ENCODE results near the gene PRKG1.
A peak's percentile ranks its signal among the peaks of the same experiment; 100 is the strongest.
"Not testable (repeated sequence)": the region's sequence is repeated elsewhere in the genome, so short reads cannot be mapped to it uniquely, and the experiment has no call there.

PRKG1 gene

GRCh38 chr10:51687296-51687695 is 613.0 kb downstream of the PRKG1 start:
- no peaks in the 10 kb centered on the region for H3K4me1 Mint-ChIP-seq
- no peak overlapping the region for H3K27ac Mint-ChIP-seq
- ATAC-seq (no peak), DNase-seq (no peak)
- peaks cover 9% of the 10 kb centered on the region for H3K27me3 Mint-ChIP-seq
- H3K9me3 Mint-ChIP-seq, result peaks cover 8 to 21% of the 10 kb centered on the region in 2 donors
- no peak overlapping the region for H3K4me3 Mint-ChIP-seq

- not testable (repeated sequence) for H3K4me3 Mint-ChIP-seq, H3K27me3 Mint-ChIP-seq, ATAC-seq, H3K4me1 Mint-ChIP-seq, H3K27ac Mint-ChIP-seq, DNase-seq
- H3K9me3 Mint-ChIP-seq, result peaks cover 8 to 21% of the 10 kb centered on the region in 2 donors
Measured at GRCh38 chr10:51688826-51689225, 614.5 kb downstream of the PRKG1 start.

GRCh38 chr10:51689536-51689935 is 615.2 kb downstream of the PRKG1 start:
- Mint-ChIP-seq H3K4me1 (no peaks in the 10 kb centered on the region), H3K27ac (no peak overlapping the region), H3K27me3 (peaks cover 9% of the 10 kb centered on the region), H3K9me3 (peaks cover 8 to 21% of the 10 kb centered on the region in 2 donors), H3K4me3 (no peak overlapping the region)
- DNase-seq (no peak), ATAC-seq (no peak)

- Mint-ChIP-seq H3K27me3 (peaks cover 5% of the 10 kb centered on the region), H3K4me1 (peaks cover 15% of the 10 kb centered on the region), H3K9me3 (peaks cover 8 to 21% of the 10 kb centered on the region in 2 donors), H3K27ac (no peak overlapping the region), H3K4me3 (no peak overlapping the region)
- ATAC-seq (no peak), DNase-seq (no peak)
Measured at GRCh38 chr10:51691135-51691534, 616.8 kb downstream of the PRKG1 start.

- Mint-ChIP-seq H3K4me1 (peaks cover 38% of the 10 kb centered on the region), H3K27me3 (no peaks in the 10 kb centered on the region), H3K27ac (no peak overlapping the region), H3K4me3 (no peak overlapping the region), H3K9me3 (peaks cover 7 to 13% of the 10 kb centered on the region in 2 donors)
- DNase-seq (no peak), ATAC-seq (no peak)
Measured at GRCh38 chr10:51694086-51694768, 619.9 kb downstream of the PRKG1 start.

GRCh38 chr10:51696251-51696650 is 622.0 kb downstream of the PRKG1 start:
- no peak for ATAC-seq
- Mint-ChIP-seq H3K4me3 (peak overlapping the region; percentile 21 to 98), H3K27ac (peak overlapping the region in 1 of 2 donors; percentile 36), H3K4me1 (peaks cover 38% of the 10 kb centered on the region), H3K9me3 (no peaks in the 10 kb centered on the region), H3K27me3 (no peaks in the 10 kb centered on the region)
- DNase-seq, result no peak

GRCh38 chr10:51698473-51699063 is 624.3 kb downstream of the PRKG1 start:
- peaks cover 38% of the 10 kb centered on the region for H3K4me1 Mint-ChIP-seq
- no peak for ATAC-seq

GRCh38 chr10:51699145-51699474 is 624.8 kb downstream of the PRKG1 start:
- H3K4me1 Mint-ChIP-seq, result peaks cover 38% of the 10 kb centered on the region
- DNase-seq (no peak), ATAC-seq (peak; percentile 46)
- no peaks in the 10 kb centered on the region for H3K27me3 Mint-ChIP-seq
- H3K4me3 Mint-ChIP-seq, result peak overlapping the region; percentile 98
- H3K9me3 Mint-ChIP-seq, result no peaks in the 10 kb centered on the region
- peak overlapping the region; percentile 100 for H3K27ac Mint-ChIP-seq

More at GRCh38 chr10:51698473-51699063, 624.3 kb downstream of the PRKG1 start:
- no peak for DNase-seq
- Mint-ChIP-seq H3K27me3 (no peaks in the 10 kb centered on the region), H3K4me3 (peak overlapping the region; percentile 98), H3K9me3 (no peaks in the 10 kb centered on the region), H3K27ac (peak overlapping the region; percentile 100)

- no peaks in the 10 kb centered on the region for H3K9me3 Mint-ChIP-seq
- ATAC-seq (peak; percentile 91), DNase-seq (peak; percentile 85 to 92)
- H3K4me3 Mint-ChIP-seq, result peak within 1 kb of the TSS; percentile 98
- peak within 1 kb of the TSS; percentile 100 for H3K27ac Mint-ChIP-seq
- H3K4me1 Mint-ChIP-seq, result peaks cover 38% of the 10 kb centered on the region
- no peaks in the 10 kb centered on the region for H3K27me3 Mint-ChIP-seq
Measured at GRCh38 chr10:51699475-51700227, 625.4 kb downstream of the PRKG1 start, which contains the start of gene CSTF2T. CSTF2T (minus strand) TSS chr10:51699595; CDS start chr10:51699549, 46 bp downstream.

- peak overlapping the region; percentile 100 for H3K27ac Mint-ChIP-seq
- no peaks in the 10 kb centered on the region for H3K9me3 Mint-ChIP-seq
- H3K4me3 Mint-ChIP-seq, result peak overlapping the region; percentile 98
- ATAC-seq (no peak), DNase-seq (peak in 1 of 2 donors; percentile 23)
- H3K4me1 Mint-ChIP-seq, result peaks cover 31% of the 10 kb centered on the region
- no peaks in the 10 kb centered on the region for H3K27me3 Mint-ChIP-seq
Measured at GRCh38 chr10:51700228-51700817, 626.0 kb downstream of the PRKG1 start.

- Mint-ChIP-seq H3K9me3 (peaks cover 0 to 7% of the 10 kb centered on the region in 2 donors), H3K4me3 (no peak overlapping the region), H3K27me3 (no peaks in the 10 kb centered on the region), H3K4me1 (peaks cover 18% of the 10 kb centered on the region), H3K27ac (no peak overlapping the region)
- DNase-seq (no peak), ATAC-seq (no peak)
Measured at GRCh38 chr10:51705774-51706173, 631.5 kb downstream of the PRKG1 start.

- DNase-seq (no peak), ATAC-seq (no peak)
- Mint-ChIP-seq H3K4me3 (no peak overlapping the region), H3K4me1 (peaks cover 19% of the 10 kb centered on the region), H3K27me3 (no peaks in the 10 kb centered on the region), H3K27ac (no peak overlapping the region), H3K9me3 (peaks cover 0 to 8% of the 10 kb centered on the region in 2 donors)
Measured at GRCh38 chr10:51706225-51706624, 631.9 kb downstream of the PRKG1 start.

GRCh38 chr10:51707392-51707791 is 633.1 kb downstream of the PRKG1 start:
- Mint-ChIP-seq H3K27me3 (no peaks in the 10 kb centered on the region), H3K27ac (peak overlapping the region in 1 of 2 donors; percentile 11), H3K9me3 (peaks cover 0 to 11% of the 10 kb centered on the region in 2 donors), H3K4me3 (no peak overlapping the region), H3K4me1 (peaks cover 25% of the 10 kb centered on the region)
- peak; percentile 87 for ATAC-seq
- no peak for DNase-seq

GRCh38 chr10:51707821-51708424 is 633.6 kb downstream of the PRKG1 start:
- peak; percentile 68 for ATAC-seq
- Mint-ChIP-seq H3K27ac (peak overlapping the region in 1 of 2 donors; percentile 96), H3K27me3 (no peaks in the 10 kb centered on the region), H3K4me1 (peaks cover 25% of the 10 kb centered on the region), H3K4me3 (peak overlapping the region; percentile 24 to 70), H3K9me3 (peaks cover 0 to 11% of the 10 kb centered on the region in 2 donors)
- no peak for DNase-seq

- H3K27me3 Mint-ChIP-seq, result no peaks in the 10 kb centered on the region
- peaks cover 0 to 11% of the 10 kb centered on the region in 2 donors for H3K9me3 Mint-ChIP-seq
- peak overlapping the region in 1 of 2 donors; percentile 96 for H3K27ac Mint-ChIP-seq
- H3K4me1 Mint-ChIP-seq, result peaks cover 25% of the 10 kb centered on the region
- DNase-seq (no peak), ATAC-seq (no peak)
- peak overlapping the region; percentile 3 to 69 for H3K4me3 Mint-ChIP-seq
Measured at GRCh38 chr10:51708609-51709008, 634.3 kb downstream of the PRKG1 start.

Measured in stimulated activated naive CD8-positive, alpha-beta T cell treated with anti-CD3 and anti-CD28 coated beads, Interleukin-15, amount 100 ng/mL, for 72 hours (primary cell).